CD4-positive, alpha-beta T cell treated with Interleukin-4 for 1 hour (primary cell): Measurements from ENCODE around the gene HSP90AA1.
"Not testable (repeated sequence)": the region's sequence is repeated elsewhere in the genome, so short reads cannot be mapped to it uniquely, and the experiment has no call there.

Experiments
- DNase-seq, 2 donors: peaks; one replicate each; pipeline ENCODE4 v3.0.0-alpha.2; 2020 to 2022

HSP90AA1 gene

DNA sequence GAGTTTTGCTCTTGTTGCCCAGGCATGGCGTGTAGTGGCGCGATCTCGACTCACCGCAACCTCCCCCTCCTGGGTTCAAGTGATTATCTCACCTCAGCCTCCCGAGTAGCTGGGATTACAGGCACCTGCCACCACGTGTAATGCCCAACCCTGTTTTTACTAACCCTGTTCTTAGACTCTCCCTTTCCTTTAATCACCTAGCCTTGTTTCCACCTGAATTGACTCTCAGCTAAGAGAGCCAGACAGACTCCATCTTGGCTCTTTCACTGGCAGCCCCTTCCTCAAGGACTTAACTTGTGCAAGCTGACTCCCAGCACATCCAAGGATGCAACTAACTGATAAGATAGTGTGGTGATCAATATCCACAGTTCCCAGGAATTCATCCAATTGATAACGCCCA, 22.3 kb downstream of the HSP90AA1 start:
- DNase-seq = not testable (repeated sequence)

DNA sequence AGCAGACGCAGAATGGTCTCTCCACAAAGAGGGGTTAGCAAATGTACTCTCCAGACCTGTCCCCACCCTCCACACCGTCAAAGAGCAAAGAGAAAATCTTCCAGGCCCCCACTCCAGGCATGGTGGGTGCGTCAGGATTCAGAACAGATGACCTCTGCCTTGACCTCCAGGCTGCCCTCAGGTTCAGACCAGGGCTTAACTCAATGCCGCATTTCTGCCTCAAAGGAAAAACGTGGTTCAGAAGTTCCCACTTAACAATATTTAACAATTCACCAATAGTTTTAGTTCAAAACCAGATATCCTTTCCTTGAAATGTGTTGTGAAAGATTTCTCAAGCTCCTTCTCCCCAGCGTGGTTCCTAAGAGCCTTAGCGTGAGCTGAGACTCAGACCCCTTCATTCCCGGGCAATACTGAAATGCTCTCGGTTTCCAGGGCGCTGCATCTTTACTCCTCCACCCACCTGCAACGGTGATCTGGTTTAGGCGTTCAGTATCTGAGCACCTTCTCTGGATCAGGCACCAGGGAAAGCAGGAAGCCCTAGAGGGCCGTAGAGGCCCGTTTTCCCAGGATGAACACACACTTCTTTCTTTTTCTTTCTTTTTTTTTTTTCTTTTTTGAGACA, 22.9 kb downstream of the HSP90AA1 start:
- DNase-seq = no peak

DNA sequence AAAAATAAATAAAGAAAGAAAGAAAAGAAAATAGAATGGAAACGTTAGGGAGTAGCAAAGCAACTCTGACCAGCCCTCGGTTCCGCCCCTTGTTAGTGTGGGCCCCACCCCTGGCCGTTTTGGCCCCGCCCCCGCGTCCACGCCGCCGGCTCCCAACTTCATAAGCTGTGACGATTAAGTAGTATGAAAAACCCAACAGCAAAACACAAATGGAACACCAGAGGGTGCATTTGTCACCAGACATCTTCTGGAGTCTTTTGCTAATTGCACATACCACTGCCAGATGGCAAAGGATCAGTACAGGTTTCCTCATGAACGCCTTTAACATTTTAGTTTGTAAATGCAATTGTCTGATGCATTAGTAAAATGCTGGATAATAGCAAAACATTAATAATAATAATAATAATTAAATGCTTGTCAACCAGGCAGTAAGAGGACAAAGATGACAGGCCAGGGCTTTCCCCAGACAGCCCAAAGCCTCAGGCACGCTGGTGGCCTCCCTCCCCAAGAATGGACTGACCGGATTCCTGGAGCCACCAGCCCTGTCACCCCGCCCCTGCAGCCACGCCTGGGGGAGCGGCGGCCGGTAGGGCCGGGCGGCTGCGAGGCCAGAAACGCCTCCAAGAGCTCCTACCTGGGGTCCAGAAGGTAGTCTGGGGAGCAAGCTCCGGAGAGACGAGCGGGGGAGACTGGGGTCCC, 23.6 kb downstream of the HSP90AA1 start:
- peak; percentile 84 to 86 for DNase-seq

DNA sequence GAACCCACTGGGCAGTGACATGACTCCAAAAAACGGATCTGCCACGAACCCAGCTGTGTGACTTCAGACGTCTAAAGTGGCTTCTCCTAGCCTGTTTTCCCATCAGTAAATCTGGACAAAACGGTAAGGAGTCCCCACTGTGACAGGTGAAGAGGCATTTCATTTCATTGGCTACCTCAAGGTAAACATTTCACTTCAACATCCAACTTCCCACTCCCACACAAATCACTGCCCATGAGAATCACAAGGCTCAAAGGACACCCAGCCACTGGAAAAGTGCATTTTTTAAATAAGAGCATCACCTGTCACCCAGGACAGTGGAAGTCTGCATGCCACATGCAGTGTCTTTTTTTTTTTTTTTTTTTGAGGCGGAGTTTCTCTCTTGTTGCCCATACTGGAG, 27.9 kb downstream of the HSP90AA1 start:
- no peak for DNase-seq

DNA sequence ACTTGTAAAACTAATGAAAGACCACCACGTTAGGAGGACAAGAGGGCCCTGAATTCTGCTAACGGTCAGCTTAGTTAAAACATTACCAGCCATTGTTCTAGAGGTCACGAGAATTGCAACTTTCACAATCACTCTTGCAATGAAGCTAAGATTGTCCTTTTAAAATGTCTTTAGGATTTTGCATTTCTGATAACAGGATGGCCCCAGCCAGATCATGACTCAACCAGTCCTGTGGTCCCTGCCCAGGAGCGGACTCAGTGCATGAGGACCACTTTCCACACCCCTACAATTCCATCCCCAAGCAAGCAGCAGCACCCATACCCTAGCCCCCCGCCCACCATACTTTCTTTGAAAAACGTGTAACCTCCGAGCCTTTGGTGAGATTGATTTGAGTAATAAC, 28.7 kb downstream of the HSP90AA1 start:
- no peak for DNase-seq

DNA sequence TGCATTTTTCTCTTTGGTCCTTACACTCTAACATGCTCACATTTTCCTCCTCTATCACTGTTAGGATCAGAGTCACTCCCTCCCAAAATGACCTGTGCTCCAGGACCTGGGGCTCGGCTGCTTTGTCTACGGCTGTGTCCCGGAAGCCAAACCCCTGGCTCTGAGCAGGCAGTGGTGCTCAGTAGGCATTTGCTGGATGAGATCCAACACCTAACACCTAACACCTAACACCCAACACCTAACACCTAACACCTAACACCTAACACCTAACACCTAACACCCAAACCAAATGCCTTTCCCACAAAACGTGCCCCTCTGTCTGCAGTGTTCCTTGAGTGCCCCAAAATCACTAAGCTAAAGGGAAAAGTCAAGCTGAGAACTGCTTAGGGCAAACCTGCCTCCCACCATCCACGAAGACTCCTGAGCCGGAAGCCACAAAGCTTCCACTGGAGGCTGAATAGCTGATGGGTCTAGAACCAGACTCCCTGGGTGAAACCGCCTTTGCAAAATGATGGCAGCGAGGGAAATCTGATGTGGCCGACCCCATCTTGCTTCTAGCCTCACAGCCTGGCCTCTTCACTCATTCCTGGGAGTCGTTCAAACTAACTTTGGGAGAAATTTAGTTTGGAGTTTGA, 29.2 kb downstream of the HSP90AA1 start:
- DNase-seq = peak in 1 of 2 donors; percentile 42

DNA sequence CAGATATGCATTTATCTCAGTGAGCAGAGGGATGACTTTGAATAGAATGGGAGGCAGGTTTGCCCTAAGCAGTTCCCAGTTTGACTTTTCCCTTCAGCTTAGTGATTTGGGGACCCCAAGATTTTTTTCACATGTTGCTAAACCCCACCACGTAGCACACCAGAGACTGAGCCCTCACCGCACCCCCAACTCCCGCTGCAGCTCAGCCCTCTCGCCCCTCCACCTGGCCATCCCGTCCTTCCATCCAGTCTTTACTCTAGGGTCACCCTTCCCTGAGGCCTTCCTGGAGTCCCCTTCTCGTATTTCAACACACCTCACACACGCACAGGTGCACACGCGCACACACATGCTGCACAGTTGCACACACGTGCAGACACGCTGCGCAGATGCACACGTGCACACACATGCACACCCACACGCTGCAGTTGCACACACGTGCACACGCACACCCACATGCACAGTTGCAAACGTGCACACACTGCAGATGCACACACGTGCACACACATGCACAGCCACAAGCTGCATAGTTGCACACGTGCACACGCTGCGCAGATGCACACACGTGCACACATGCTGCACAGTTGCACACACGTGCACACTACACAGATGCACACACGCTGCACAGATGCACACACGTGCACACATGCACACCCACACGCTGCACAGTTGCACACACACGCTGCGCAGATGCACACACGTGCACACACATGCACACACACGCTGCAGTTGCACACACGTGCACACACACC, 30.0 kb downstream of the HSP90AA1 start:
- no peak for DNase-seq

DNA sequence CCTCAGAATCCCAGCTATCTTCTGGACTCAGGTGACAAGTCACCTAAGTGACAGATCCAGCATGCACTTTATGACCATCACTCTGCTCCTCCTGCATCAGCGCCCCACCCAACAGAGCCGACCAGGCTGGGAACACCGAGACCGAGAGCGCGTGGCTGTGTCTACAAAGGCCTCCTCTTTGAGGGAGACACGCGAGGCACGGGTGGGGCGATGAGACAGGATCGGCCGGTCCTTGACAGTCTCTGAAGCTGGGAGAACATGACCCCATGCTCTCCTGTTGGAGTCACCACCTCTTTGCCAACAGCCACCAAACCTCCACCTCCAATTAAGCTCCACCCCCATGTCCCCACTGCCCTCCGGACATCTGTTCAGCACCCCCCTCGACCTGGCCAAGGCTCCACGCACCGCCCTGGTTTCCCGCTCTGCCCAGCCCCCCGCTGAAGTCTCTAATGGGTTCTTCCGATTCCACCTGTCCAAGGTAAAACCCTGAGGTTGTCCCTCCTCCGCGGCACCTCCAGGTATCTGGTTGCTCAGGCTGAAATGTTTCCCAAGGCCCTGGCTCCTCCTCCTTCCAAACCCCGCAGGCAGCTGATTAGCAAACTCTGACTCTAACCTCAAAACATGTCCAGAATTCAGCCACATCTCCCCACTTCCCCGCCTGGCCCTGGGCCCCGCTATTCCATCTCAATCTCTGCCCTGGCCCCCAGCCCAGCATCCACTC, 31.5 kb downstream of the HSP90AA1 start:
- DNase-seq = no peak

DNA sequence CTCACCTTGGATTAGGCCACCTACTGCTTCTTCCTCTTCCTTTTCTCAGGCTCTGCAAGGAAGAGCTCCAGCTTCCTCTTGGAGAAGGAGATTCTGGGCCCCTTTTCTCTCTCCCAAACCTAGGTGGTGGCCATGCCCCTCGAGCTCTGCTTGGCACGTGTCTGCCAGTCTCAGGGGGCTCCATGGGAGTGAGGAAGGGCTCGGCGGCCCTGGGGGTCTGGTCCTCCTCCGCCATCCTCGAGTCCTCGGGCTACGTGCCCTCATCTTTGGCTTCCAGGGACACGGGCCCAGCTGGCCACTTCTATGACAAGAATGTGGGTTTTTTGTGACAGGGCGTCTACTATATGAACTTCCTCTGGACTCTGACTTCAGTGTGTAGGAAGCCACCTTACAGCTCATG, 34.3 kb downstream of the HSP90AA1 start:
- DNase-seq = no peak

DNA sequence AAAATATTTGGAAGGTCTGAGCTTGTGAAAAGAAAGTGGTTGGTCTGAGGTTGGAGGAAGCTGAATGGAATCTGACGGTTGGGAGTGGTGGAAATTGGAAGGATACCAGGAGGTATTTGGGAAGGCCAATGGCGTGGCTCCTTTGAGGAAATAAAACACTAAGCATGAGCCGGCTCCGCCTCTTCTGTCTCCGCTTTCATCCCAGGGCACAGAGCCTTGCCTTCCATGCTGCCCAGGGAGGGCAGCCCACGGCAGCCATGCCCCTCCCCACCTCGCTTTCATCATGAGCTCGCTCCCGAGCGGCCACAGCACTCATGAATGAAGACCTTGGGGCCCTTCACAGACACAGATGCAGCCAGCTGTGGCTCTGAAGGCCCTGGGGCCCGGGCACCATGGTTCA, 36.2 kb downstream of the HSP90AA1 start:
- DNase-seq = no peak

DNA sequence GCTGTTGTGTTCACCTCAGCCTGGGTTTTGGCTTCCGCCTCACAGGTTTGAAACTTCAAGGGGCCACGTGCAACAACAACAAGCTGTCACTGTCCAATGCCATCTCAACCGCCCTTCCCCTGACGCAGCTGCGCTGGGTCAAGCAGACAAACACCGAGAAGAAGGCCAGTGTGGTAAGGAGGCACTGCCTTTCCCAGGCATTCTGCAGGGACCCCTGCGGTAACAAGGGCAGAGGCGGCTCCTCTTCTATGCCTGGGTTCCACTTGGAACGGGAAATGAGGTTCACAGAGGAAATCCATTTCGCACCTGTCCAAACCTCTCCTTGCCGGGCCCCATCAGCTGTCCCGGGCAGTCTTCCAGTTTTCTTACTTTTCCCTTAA, 36.8 kb downstream of the HSP90AA1 start:
- no peak for DNase-seq

DNA sequence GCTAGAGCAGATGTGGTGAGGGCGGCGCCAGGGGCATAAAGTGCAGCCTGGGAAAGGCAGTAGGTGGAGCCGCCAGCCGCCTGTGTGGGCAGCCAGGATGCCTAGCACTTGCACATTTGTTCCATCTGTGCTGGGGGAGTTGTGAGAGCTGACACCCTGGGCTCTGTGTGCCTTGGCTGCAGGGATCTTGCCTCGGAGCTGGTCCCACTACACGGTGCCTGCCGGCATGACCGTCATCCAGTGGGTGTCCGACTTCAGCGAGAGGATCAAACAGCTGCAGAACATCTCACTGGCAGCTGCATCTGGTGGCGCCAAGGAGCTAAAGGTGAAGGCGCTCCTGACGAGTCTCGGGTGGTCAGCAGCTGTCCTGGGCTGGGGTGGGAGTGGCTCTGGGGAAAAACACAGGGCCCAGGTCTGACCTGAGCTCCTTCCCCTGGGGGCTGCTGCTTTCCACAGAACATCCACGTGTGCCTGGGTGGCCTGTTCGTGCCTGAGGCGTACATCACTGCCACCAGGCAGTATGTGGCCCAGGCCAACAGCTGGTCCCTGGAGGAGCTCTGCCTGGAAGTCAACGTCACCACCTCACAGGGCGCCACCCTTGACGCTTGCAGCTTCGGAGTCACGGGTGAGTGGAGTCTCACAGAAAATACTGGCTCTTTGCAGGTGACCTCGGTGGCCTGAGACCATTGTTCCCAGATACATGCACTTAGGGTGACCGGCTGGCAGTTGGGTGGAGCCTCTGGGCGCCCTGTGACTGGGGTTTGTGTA, 37.4 kb downstream of the HSP90AA1 start:
- DNase-seq = no peak

DNA sequence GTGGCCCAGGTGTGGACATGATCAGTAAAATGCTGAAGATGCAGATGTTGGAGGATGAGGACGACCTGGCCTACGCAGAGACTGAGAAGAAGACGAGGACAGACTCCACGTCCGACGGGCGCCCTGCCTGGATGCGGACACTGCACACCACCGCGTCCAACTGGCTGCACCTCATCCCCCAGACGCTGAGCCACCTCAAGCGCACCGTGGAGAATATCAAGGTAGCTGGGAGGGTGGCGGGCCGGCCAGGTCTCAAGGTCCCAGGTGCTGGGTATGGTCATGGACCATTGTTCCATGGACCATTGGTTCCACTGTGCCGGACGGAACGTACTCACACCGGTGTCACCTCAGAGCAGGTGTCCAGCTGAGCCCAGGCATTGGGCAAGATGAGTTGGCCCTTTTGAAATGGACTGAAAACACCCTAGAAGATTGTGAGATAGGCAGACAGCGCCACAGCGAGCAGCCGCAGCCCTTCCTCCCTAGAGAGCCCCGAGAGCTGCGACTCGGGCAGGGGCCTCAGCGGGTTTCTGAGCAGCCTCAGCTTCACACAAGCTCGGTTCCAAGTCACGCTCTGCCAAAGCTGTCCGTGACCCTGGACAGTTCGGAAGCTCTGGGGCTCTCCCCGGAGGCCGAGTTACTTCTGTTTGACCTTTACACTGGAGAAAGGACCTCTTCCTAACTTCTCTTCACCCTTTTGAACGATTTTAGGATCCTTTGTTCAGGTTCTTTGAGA, 38.9 kb downstream of the HSP90AA1 start:
- no peak for DNase-seq

DNA sequence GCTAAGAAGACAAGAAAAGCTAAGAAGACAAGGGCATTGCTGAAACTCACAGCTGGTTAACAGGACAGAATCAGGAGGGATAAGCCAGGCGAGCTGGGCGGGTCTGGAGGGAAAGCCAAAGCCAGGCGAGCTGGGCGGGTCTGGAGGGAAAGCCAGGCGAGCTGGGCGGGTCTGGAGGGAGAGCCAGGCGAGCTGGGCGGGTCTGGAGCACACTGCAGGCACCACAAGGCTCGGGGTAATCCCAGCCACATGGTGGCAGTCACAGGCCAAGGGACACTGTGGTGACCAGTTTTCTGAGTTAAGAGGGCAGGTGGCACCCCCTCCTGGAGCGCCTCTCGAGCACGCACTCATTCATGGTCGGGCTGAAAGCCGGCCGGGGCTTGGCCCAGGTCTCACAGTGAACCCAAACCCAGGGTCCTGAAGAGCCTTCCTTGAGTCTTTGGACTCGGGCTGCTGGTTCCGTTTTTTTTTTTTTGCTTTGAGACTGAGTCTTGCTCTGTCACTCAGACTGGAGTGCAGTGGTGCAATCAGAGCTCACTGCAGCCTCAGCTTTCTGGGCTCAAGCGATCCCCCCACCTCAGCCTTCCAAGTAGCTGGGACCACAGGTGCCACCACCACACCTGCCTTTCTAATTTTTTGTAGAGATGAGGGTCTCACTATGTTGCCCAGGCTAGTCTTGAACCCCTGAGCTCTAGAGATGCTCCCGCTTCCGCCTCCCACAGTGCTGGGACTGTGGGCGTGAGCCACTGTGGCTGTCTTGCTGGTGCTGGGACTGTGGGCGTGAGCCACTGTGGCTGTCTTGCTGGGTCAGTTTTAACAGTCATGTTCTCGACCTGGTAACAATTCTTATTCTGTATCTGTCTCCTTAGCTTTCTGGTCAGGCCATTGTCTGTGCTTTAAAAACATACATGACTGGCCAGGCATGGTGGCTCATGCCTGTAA, 40.2 kb downstream of the HSP90AA1 start:
- peak; percentile 18 to 33 for DNase-seq

DNA sequence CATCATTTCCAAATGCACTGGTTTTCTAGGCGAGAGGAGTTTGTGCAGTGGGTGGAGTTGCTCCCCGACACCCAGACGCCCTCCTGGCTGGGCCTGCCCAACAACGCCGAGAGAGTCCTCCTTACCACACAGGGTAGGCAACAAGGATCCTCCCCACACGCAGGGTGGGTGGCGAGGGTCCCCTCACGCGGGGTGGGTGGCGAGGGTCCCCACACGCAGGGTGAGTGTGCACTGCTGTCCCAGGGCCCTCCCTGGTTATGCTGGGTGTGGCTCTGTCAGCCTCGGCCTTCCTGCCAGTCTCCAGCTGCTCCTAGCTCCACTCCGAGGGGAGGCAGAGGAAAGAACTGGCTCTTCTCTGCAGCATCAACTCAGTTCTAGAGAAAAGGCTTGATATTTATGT, 42.3 kb downstream of the HSP90AA1 start:
- no peak for DNase-seq

DNA sequence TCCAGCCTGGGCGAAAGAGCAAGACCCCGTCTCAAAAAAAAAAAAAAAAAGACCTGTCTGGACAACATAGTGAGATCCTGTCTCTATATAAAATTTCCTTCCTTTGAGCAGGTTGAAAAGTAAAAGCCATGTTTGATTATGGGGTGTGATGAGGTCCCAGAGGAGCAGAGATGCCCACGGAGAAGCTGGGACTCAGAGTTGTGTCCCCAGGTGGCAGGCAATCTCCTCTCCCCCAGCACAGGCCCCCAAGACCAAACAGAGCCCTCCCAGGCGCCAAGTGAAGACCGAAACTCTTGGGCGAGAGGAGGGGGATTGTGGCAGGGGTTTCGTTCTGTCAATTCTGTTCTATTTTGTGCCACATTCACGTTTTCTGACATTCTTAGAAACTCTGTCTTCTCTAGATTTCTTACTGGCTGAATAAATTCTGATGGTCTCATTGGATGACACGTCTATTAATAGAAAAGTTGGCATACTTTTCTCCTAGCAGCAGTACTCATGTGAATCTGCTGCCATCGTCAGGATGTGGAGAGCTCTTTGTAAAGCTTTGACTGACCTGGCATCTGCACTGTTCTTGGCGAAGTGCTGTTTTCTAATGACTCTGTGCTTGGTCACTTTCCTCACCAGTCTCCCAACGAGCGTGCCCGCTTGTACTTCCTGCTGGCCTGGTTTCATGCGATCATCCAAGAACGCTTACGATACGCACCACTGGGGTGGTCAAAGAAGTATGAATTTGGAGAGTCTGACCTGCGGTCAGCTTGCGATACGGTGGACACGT, 43.4 kb downstream of the HSP90AA1 start:
- no peak for DNase-seq

DNA sequence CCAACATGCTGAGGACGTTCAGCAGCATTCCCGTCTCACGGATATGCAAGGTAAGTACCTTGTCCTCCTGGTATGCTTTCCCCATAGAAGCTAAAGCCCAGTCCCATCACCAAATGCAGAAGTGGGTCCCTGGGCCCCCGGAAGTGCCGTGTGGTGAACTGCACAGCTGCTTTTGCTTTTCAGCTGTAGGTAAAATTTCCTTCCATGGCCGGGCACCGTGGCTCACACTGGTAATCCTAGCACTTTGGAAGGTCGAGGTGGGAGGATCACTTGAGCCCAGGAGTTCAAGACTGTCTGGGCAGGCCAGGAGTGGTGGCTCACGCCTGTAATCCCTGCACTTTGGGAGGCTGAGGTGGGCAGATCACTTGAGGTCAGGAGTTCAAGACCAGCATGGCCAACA, 44.1 kb downstream of the HSP90AA1 start:
- DNase-seq = no peak

DNA sequence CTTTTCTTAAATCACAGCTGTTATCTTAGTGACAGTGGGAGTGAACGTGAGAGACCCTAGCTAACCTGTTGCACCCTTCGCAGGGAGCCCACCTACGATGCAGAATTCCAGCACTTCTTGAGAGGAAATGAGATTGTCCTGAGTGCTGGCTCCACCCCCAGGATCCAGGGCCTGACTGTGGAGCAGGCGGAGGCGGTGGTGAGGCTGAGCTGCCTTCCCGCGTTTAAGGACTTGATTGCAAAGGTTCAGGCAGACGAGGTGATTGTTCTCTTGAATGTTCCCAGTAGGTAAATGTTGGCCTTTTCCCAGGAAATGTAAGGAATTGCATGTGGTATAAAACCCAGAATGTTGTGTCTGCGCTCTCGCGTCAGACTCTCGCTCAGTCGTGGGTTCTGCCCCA, 46.7 kb downstream of the HSP90AA1 start:
- DNase-seq = no peak

DNA sequence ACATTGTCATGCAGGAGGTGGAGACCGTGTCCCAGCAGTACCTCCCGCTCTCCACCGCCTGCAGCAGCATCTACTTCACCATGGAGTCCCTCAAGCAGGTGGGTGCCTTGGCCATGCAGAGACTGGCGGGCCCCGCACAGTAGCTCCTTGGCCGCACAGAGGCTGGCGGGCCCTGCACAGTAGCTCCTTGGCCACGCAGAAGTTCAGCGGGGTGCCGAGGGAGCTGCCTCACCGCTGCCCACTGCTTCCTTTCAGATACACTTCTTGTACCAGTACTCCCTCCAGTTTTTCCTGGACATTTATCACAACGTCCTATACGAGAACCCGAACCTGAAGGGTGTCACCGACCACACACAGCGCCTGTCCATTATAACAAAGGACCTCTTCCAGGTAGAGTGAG, 47.7 kb downstream of the HSP90AA1 start:
- DNase-seq = no peak

DNA sequence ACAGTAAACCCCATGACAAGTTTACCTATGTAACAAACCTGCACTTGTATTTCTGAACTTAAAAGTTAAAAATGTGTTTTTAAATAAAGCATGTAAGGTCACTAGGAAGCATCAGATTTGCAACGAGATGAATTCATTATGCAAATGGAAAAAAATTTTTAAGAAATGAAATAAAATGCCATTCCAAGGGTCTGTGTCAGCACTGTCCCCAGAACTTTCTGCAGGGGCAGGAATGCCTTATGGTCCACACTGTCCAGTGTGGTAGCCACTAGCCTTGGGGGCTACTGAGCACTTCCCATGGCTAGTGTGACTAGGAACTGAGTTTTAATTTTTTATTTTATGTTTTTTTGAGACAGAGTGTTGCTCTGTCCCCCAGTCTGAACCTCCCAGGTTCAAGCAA, 49.2 kb downstream of the HSP90AA1 start:
- no peak for DNase-seq
